K562 (cell line): Measurements from ENCODE around the gene FASTK. TPM values are rescaled to one million over a fixed set of nuclear protein-coding genes. Genes with fewer than 3 reads are reported as not detected.
A peak's percentile ranks its signal among the peaks of the same experiment; 100 is the strongest.

Experiments
- ILF3 ChIP-seq: fragments of 450-650 bp; IDR thresholded peaks from 2 replicates; pipeline ENCODE4 v1.6.1; 2018; ENCODE audit warnings: antibody characterized with exemption, mild to moderate bottlenecking, moderate library complexity, borderline replicate concordance
- NFIC ChIP-seq: fragments of 450-650 bp; IDR thresholded peaks from 2 replicates; pipeline ENCODE4 v1.6.1; 2017; ENCODE audit warnings: mild to moderate bottlenecking, inconsistent platforms
- SMARCB1 ChIP-seq: IDR thresholded peaks from 2 replicates; pipeline ENCODE4 v1.6.1; 2011; ENCODE audit warnings: improper control_type of control experiment, low read depth; ENCODE audit not compliant: insufficient read length
- polyA plus RNA-seq, 8 experiments: library from polyadenylated mRNA; depleted of rRNA in 4 of 8; stranded (reverse) in 5 of 8; unstranded in 3 of 8; fragments of >200 nt; fragmentation: Nextera tagmentation in 2 of 8; fragmentation: Illumina TruSeq in 1 of 8; extraction: Ambion mirVana in 2 of 8; extraction: Trizol in 1 of 8; gene quantifications; 2 replicates each; pipeline versions ENCODE4 v1.2.1 to v1.2.3, GENCODE V29; 2011 to 2014; ENCODE audit warnings: inconsistent platforms in 1 of 8, missing spikeins in 1 of 8
- total RNA-seq, 7 experiments: library from RNA; depleted of rRNA in 6 of 7; stranded (reverse); fragments of >200 nt in 6 of 7; fragmentation: Illumina TruSeq in 2 of 7; extraction: Trizol in 2 of 7; gene quantifications; 2 replicates each; pipeline versions ENCODE4 v1.2.1 to v1.2.3, GENCODE V29; 2011 to 2021; ENCODE audit warnings: low replicate concordance in 1 of 7
- TF ChIP-seq, protein P1 (sequence below): fragments of 250-450 bp; sonication (Bioruptor Pico); IDR thresholded peaks from 2 replicates; pipeline ENCODE4 v1.4.0; 2020; ENCODE audit warnings: mild to moderate bottlenecking, moderate library complexity
- TF ChIP-seq, protein P2 (sequence below), 2 experiments: fragments of 450-650 bp in 1 of 2; sonication (generic) in 1 of 2; formaldehyde crosslinking in 1 of 2; IDR thresholded peaks; 2 replicates each; pipeline versions ENCODE4 v1.7.1 to v1.9.0; 2016 to 2022; ENCODE audit warnings: inconsistent platforms in 1 of 2, mild to moderate bottlenecking in 1 of 2, missing genetic modification reagents in 1 of 2
- TF ChIP-seq, protein P3 (sequence below): fragments of 250-450 bp; sonication (Bioruptor Pico); IDR thresholded peaks from 2 replicates; pipeline ENCODE4 v1.8.0; 2021; ENCODE audit warnings: borderline replicate concordance, mild to moderate bottlenecking, moderate library complexity; ENCODE audit not compliant: poor library complexity, severe bottlenecking
- TF ChIP-seq, protein P4 (sequence below): sonication (generic); formaldehyde crosslinking; IDR thresholded peaks from 2 replicates; pipeline ENCODE4 v1.8.0; 2022; ENCODE audit warnings: missing genetic modification reagents, mild to moderate bottlenecking, borderline replicate concordance

FASTK gene
- total and polyA plus RNA-seq, 9 of the 15 experiments (the other 6 are each of a cell fraction or from before 2014, with no cell fraction given), result 0.51 to 150 (median 48.2) TPM

DNA sequence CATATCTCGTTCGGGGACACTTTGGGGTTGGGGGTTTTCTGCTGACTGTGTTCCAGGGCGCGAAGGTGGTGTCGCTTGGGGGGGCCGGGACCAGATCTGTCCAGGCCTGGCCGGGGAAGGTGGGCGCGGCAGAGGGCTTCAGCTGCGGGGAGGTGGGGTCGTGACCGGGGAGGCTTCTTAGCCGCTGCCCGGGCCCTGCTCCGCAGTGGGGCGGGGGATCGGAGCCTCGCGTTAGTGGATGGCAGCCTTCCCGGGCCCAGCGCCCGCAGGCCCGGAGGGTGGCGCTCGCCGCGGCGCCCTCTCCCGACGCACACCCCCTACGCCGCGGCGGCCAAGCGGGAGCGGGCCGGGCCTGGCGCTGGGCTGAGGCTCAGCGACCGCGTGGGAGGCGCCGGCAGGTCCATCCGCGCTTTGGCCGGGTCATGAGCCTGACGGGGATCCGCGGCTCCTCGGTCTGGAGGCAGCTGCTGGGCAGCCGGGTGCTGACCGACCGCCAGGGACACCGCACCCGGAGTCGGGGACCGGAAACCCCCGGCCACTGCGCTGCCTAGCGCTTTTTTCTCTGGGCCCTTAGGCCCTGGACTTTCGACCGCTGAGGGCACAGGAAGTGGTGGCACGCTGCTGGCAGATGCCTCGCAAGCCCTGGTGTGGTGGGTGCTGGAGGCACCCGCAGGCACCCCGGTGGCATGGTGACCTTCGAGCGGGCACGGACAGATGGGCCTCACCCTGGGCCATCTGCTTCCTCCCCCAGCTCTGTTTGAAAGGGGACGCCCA lies 6.8 kb upstream of the FASTK start (continued):
- TF ChIP-seq, protein P1, sequence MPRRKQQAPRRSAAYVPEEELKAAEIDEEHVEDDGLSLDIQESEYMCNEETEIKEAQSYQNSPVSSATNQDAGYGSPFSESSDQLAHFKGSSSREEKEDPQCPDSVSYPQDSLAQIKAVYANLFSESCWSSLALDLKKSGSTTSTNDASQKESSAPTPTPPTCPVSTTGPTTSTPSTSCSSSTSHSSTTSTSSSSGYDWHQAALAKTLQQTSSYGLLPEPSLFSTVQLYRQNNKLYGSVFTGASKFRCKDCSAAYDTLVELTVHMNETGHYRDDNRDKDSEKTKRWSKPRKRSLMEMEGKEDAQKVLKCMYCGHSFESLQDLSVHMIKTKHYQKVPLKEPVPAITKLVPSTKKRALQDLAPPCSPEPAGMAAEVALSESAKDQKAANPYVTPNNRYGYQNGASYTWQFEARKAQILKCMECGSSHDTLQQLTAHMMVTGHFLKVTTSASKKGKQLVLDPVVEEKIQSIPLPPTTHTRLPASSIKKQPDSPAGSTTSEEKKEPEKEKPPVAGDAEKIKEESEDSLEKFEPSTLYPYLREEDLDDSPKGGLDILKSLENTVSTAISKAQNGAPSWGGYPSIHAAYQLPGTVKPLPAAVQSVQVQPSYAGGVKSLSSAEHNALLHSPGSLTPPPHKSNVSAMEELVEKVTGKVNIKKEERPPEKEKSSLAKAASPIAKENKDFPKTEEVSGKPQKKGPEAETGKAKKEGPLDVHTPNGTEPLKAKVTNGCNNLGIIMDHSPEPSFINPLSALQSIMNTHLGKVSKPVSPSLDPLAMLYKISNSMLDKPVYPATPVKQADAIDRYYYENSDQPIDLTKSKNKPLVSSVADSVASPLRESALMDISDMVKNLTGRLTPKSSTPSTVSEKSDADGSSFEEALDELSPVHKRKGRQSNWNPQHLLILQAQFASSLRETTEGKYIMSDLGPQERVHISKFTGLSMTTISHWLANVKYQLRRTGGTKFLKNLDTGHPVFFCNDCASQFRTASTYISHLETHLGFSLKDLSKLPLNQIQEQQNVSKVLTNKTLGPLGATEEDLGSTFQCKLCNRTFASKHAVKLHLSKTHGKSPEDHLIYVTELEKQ (CRISPR knock-in tag), result no peak
- TF ChIP-seq NFIC, result no peak; the same call in none of the 2 replicates
- TF ChIP-seq, protein P2, sequence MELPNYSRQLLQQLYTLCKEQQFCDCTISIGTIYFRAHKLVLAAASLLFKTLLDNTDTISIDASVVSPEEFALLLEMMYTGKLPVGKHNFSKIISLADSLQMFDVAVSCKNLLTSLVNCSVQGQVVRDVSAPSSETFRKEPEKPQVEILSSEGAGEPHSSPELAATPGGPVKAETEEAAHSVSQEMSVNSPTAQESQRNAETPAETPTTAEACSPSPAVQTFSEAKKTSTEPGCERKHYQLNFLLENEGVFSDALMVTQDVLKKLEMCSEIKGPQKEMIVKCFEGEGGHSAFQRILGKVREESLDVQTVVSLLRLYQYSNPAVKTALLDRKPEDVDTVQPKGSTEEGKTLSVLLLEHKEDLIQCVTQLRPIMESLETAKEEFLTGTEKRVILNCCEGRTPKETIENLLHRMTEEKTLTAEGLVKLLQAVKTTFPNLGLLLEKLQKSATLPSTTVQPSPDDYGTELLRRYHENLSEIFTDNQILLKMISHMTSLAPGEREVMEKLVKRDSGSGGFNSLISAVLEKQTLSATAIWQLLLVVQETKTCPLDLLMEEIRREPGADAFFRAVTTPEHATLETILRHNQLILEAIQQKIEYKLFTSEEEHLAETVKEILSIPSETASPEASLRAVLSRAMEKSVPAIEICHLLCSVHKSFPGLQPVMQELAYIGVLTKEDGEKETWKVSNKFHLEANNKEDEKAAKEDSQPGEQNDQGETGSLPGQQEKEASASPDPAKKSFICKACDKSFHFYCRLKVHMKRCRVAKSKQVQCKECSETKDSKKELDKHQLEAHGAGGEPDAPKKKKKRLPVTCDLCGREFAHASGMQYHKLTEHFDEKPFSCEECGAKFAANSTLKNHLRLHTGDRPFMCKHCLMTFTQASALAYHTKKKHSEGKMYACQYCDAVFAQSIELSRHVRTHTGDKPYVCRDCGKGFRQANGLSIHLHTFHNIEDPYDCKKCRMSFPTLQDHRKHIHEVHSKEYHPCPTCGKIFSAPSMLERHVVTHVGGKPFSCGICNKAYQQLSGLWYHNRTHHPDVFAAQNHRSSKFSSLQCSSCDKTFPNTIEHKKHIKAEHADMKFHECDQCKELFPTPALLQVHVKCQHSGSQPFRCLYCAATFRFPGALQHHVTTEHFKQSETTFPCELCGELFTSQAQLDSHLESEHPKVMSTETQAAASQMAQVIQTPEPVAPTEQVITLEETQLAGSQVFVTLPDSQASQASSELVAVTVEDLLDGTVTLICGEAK (IDR thresholded peaks at IDR 0.05), result peak; percentile 20; the same call in 1 of the 2 replicates
- TF ChIP-seq, protein P2 (CRISPR knock-in tag; IDR thresholded peaks at IDR 0.05), result no peak
- TF ChIP-seq, protein P3, sequence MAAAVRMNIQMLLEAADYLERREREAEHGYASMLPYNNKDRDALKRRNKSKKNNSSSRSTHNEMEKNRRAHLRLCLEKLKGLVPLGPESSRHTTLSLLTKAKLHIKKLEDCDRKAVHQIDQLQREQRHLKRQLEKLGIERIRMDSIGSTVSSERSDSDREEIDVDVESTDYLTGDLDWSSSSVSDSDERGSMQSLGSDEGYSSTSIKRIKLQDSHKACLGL (CRISPR knock-in tag), result no peak
- TF ChIP-seq SMARCB1, result no peak
- TF ChIP-seq ILF3, result no peak
- TF ChIP-seq, protein P4, sequence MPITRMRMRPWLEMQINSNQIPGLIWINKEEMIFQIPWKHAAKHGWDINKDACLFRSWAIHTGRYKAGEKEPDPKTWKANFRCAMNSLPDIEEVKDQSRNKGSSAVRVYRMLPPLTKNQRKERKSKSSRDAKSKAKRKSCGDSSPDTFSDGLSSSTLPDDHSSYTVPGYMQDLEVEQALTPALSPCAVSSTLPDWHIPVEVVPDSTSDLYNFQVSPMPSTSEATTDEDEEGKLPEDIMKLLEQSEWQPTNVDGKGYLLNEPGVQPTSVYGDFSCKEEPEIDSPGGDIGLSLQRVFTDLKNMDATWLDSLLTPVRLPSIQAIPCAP (CRISPR knock-in tag), result no peak
